ENCODE data around the gene WFDC9. TPM values are rescaled to one million over a fixed set of nuclear protein-coding genes. Genes with fewer than 3 reads are reported as not detected.
"Not testable (repeated sequence)": the region's sequence is repeated elsewhere in the genome, so short reads cannot be mapped to it uniquely, and the experiment has no call there.

WFDC9 gene
- total RNA-seq = not detected

- Mint-ChIP-seq H3K9me3 (peaks cover 2% of the 10 kb centered on the region), H3K27me3 (peaks cover 13% of the 10 kb centered on the region), H3K4me3 (no peak within 1 kb of the TSS), H3K4me1 (peaks cover 1% of the 10 kb centered on the region), H3K36me3 (no peaks in the 10 kb centered on the region), H3K27ac (no peak within 1 kb of the TSS)
- ATAC-seq (ENCODE audit: low read depth) (no peak), DNase-seq (no peak)
- POLR2A ChIA-PET = no interaction called here
Measured at GRCh38 chr20:45631184-45631583, at the start of gene WFDC9. Gene WFDC9, minus strand, starts transcription at chr20:45631284. Its CDS starts 21,103 bp downstream, at chr20:45610181.

DNA sequence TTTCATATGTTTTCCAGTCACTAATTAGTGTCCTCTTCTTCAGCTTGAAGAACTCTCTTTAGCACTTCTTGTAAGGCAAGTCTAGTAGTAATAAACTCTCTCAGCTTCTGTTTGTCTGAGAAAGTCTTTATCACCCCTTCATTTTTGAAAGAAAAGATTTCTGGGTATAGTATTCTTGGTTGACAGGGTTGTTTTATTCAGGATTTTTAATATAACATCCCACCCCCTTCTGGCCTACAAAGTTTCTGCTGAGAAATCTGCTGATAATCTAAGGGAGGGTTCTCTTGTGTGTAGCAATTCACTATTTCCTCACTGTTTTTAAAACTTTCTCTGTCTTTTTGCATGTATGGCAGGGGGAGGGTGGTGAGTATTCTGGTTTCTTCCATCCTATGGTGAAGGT, 48.6 kb upstream of the WFDC9 start:
- H3K27me3 Mint-ChIP-seq = peaks cover 10% of the 10 kb centered on the region
- H3K27ac Mint-ChIP-seq = no peak overlapping the region
- H3K9me3 Mint-ChIP-seq = peaks cover 9% of the 10 kb centered on the region
- peaks cover 2% of the 10 kb centered on the region for H3K4me1 Mint-ChIP-seq
- POLR2A ChIA-PET = no interaction called here
- H3K4me3 Mint-ChIP-seq = no peak overlapping the region
- ATAC-seq (ENCODE audit: low read depth) (no peak), DNase-seq (no peak)
- no peaks in the 10 kb centered on the region for H3K36me3 Mint-ChIP-seq

DNA sequence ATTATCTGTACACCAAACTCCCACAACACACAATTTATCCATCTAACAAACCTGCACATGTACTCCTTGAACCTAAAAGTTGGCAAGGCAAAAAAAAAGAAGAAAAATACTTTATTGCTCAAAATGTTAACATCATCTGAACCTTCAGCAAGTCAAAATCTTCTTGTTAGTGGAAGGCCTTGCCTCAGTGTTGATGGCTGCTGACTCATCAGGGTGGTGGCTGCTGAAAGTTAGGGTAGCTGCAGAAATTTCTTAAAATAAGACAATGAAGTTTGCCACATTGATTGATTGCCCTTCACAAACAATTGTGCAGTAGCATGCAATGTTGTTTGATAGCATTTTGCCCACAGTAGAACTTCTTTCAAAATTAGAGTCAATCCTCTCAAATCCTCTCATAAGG, 41.7 kb upstream of the WFDC9 start:
- Mint-ChIP-seq H3K9me3 (peaks cover 2% of the 10 kb centered on the region), H3K36me3 (no peaks in the 10 kb centered on the region), H3K27me3 (peaks cover 26% of the 10 kb centered on the region), H3K4me3 (no peak overlapping the region), H3K4me1 (no peaks in the 10 kb centered on the region), H3K27ac (no peak overlapping the region)
- no peak for DNase-seq
- ATAC-seq (ENCODE audit: low read depth) = no peak
- POLR2A ChIA-PET = no interaction called here

GRCh38 chr20:45670139-45670538, 39.1 kb upstream of the WFDC9 start, which contains the start of gene WFDC11:
Gene WFDC11, minus strand, starts transcription at chr20:45670239. Its CDS starts 19,639 bp downstream, at chr20:45650600.
- ATAC-seq (ENCODE audit: low read depth) = no peak
- DNase-seq = no peak
- H3K27ac Mint-ChIP-seq = no peak within 1 kb of the TSS
- POLR2A ChIA-PET = no interaction called here
- H3K36me3 Mint-ChIP-seq = no peaks in the 10 kb centered on the region
- peaks cover 20% of the 10 kb centered on the region for H3K27me3 Mint-ChIP-seq
- no peaks in the 10 kb centered on the region for H3K4me1 Mint-ChIP-seq
- H3K4me3 Mint-ChIP-seq = no peak within 1 kb of the TSS
- peaks cover 2% of the 10 kb centered on the region for H3K9me3 Mint-ChIP-seq

DNA sequence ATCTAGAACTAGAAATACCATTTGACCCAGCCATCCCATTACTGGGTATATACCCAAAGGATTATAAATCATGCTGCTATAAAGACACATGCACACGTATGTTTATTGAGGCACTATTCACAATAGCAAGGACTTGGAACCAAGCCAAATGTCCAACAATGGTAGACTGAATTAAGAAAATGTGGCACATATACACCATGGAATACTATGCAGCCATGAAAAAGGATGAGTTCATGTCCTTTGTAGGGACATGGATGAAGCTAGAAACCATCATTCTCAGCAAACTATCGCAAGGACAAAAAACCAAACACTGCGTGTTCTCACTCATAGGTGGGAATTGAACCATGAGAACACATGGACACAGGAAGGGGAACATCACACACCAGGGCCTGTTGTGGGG, 26.0 kb upstream of the WFDC9 start:
- H3K4me3 Mint-ChIP-seq; DNase-seq; H3K9me3 Mint-ChIP-seq; H3K4me1 Mint-ChIP-seq; ATAC-seq (ENCODE audit: low read depth); POLR2A ChIA-PET; H3K36me3 Mint-ChIP-seq; H3K27ac Mint-ChIP-seq: not testable (repeated sequence)
- peaks cover 13% of the 10 kb centered on the region for H3K27me3 Mint-ChIP-seq

DNA sequence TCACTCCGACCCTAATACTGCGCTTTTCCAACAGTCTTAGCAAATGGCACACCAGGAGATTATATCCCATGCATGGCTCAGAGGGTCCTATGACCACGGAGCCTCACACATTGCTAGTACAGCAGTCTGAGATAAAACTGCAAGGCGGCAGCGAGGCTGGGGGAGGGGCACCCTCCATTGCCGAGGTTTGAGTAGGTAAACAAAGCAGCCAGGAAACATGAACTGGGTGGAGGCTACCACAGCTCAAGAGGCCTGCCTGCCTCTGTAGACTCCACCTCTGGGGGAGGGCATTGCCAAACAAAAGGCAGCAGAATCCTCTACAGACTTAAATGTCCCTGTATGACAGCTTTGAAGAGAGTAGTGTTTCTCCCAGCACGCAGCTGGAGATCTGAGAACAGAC, 20.6 kb upstream of the WFDC9 start:
- H3K36me3 Mint-ChIP-seq; H3K4me3 Mint-ChIP-seq; ATAC-seq (ENCODE audit: low read depth); H3K27ac Mint-ChIP-seq; POLR2A ChIA-PET; H3K9me3 Mint-ChIP-seq; DNase-seq; H3K4me1 Mint-ChIP-seq: not testable (repeated sequence)
- peaks cover 18% of the 10 kb centered on the region for H3K27me3 Mint-ChIP-seq

DNA sequence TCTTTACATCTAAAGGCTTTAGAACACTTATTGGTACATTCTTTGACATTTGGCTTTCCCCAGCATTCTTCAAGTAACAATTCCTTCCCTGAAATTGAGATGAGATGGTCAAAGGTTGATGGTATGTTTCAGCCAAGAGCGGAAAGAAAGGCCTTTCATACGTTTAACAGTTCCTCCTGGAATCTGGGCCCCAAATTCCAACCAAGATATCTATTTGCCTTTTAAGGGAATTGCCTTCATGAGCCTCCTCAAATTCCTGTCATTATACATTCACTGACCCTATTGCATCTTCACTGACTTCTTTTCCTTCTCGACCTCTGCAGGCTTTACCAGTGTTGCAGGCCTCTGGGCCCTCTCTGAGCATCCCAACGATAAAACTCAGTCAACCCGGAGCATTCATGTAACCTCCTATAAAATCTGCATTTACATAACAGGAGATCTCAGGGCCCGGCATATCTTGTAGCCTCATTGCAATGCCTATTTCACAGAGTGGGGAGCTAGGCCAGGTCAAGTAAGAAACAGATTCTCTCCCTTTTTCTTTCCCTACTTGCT, 18.3 kb upstream of the WFDC9 start:
- POLR2A ChIA-PET = no interaction called here
- ATAC-seq (ENCODE audit: low read depth) (no peak), DNase-seq (no peak)
- Mint-ChIP-seq H3K27me3 (peaks cover 15% of the 10 kb centered on the region), H3K27ac (no peak overlapping the region), H3K9me3 (no peaks in the 10 kb centered on the region), H3K4me3 (no peak overlapping the region), H3K4me1 (no peaks in the 10 kb centered on the region), H3K36me3 (no peaks in the 10 kb centered on the region)

DNA sequence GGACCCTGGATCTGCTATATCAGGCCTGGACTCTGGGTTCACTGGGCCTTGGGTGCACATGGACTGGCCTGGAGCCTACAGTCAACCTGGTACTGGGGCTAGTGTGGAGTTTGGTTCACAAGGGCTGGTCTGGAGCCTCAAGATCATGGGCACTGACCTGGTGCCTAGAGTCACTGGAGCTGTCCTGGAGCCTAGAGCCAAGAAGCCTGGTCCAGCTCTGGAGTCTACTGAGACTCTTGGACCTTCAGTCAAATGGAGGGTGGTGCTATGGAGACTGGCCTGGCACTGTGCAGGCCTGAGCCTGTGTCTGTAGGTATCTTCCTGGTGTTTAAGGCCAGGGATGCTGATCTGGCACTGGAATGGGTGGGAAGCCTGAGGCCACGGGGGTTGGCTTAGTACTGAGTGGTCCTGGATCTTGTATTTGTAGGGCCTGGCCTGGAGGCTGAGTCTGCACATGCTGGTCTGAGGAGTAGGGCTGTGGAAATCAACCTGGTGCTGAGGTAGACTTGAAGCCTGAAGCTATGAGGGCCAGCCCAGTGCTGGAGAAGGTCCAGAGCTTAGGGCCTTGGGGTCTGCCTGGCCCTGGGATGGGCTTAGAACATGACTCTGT, 16.5 kb upstream of the WFDC9 start:
- POLR2A ChIA-PET = no interaction called here
- Mint-ChIP-seq H3K36me3 (no peaks in the 10 kb centered on the region), H3K9me3 (no peaks in the 10 kb centered on the region), H3K4me1 (no peaks in the 10 kb centered on the region), H3K27ac (no peak overlapping the region), H3K4me3 (no peak overlapping the region), H3K27me3 (peaks cover 10% of the 10 kb centered on the region)
- DNase-seq = no peak
- ATAC-seq (ENCODE audit: low read depth) = no peak

DNA sequence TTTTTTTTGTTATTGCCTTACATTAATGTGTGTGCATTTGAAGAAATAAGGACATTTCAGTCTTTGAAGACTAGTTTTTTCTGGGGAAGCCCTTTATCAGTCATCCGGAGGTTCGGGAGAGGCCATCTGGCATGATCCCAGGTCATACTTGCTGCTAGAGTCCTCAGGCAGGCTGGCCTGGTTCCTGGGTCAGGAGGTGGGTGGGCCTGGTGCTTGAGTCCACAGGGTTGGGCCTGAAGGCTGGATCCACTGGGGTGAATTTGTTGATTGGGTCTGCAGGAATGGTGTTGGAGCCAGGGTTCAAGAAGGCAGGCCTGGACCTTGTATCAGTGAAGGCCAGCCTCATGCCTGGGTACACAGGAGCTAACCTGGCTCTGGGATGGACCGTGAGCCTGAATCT, 15.8 kb upstream of the WFDC9 start:
- POLR2A ChIA-PET = no interaction called here
- no peak overlapping the region for H3K27ac Mint-ChIP-seq

GRCh38 chr20:45645869-45646268, 14.8 kb upstream of the WFDC9 start:
- H3K27ac Mint-ChIP-seq, H3K4me3 Mint-ChIP-seq: not testable (repeated sequence)

More for the DNA sequence above, 15.8 kb upstream of the WFDC9 start:
- peaks cover 11% of the 10 kb centered on the region for H3K27me3 Mint-ChIP-seq
- no peak for DNase-seq
- no peak overlapping the region for H3K4me3 Mint-ChIP-seq
- no peaks in the 10 kb centered on the region for H3K36me3 Mint-ChIP-seq
- H3K9me3 Mint-ChIP-seq = no peaks in the 10 kb centered on the region
- no peak for ATAC-seq (ENCODE audit: low read depth)
- no peaks in the 10 kb centered on the region for H3K4me1 Mint-ChIP-seq

DNA sequence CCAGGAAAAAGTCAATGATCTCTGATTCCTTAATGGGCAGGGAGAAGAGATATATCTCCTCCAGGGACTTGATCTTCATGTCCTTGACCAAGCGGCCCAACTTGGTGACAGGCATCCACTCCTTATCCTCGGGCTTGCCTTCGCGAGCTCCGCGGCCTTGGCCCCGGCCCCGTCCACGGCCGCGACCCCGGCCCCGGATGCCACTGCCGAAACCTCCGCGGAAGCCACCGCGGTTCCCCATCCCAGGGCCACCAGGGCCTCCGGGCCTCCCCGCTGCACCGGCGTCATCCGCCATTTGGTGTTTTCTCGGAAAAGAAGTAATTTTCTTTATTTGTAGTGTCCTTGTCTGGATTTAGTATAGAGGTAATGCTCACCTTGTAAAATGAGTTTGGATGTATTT, 10.0 kb upstream of the WFDC9 start:
- H3K9me3 Mint-ChIP-seq; POLR2A ChIA-PET; H3K4me1 Mint-ChIP-seq; H3K27ac Mint-ChIP-seq; H3K4me3 Mint-ChIP-seq; ATAC-seq (ENCODE audit: low read depth); DNase-seq; H3K36me3 Mint-ChIP-seq: not testable (repeated sequence)
- H3K27me3 Mint-ChIP-seq = peaks cover 12% of the 10 kb centered on the region

More at GRCh38 chr20:45645869-45646268, 14.8 kb upstream of the WFDC9 start:
- H3K36me3 Mint-ChIP-seq; H3K9me3 Mint-ChIP-seq; DNase-seq; H3K27me3 Mint-ChIP-seq; ATAC-seq (ENCODE audit: low read depth); H3K4me1 Mint-ChIP-seq; POLR2A ChIA-PET: not testable (repeated sequence)

GRCh38 chr20:45639687-45640086, 8.6 kb upstream of the WFDC9 start:
- no peaks in the 10 kb centered on the region for H3K4me1 Mint-ChIP-seq
- no peak for DNase-seq

GRCh38 chr20:45636513-45636912, 5.4 kb upstream of the WFDC9 start:
- Mint-ChIP-seq H3K27me3 (peaks cover 9% of the 10 kb centered on the region), H3K4me3 (no peak overlapping the region), H3K4me1 (no peaks in the 10 kb centered on the region), H3K36me3 (no peaks in the 10 kb centered on the region), H3K27ac (no peak overlapping the region), H3K9me3 (peaks cover 4% of the 10 kb centered on the region)
- POLR2A ChIA-PET = no interaction called here
- ATAC-seq (ENCODE audit: low read depth) (no peak), DNase-seq (no peak)

More at GRCh38 chr20:45639687-45640086, 8.6 kb upstream of the WFDC9 start:
- Mint-ChIP-seq H3K9me3 (peaks cover 1% of the 10 kb centered on the region), H3K4me3 (no peak overlapping the region), H3K27ac (no peak overlapping the region), H3K27me3 (peaks cover 13% of the 10 kb centered on the region), H3K36me3 (no peaks in the 10 kb centered on the region)
- no peak for ATAC-seq (ENCODE audit: low read depth)
- POLR2A ChIA-PET = no interaction called here

DNA sequence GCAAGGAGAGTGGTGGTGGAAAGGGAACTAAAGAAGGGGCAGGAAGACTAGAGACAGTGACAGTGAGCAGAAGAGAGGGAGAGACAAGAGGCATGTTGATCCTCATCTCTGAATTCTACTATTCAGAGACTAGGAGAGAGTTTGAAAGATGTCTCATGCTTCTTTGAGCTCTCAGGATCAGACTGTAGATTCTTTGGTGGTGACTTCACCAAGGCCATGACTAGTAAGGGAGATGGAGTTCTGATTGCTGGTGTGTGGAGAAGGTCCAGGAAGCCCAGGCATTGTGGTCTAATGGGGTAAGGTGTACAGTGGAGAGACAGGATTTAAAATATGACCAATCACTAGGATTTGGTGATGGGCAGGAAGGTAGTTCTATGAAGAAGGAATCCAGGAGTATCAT, 713 bp downstream of the WFDC9 start:
- POLR2A ChIA-PET = no interaction called here
- H3K9me3 Mint-ChIP-seq = peaks cover 2% of the 10 kb centered on the region
- DNase-seq (no peak), ATAC-seq (ENCODE audit: low read depth) (no peak)
- H3K27ac Mint-ChIP-seq = no peak overlapping the region
- peaks cover 11% of the 10 kb centered on the region for H3K27me3 Mint-ChIP-seq
- no peak overlapping the region for H3K4me3 Mint-ChIP-seq
- peaks cover 1% of the 10 kb centered on the region for H3K4me1 Mint-ChIP-seq
- no peaks in the 10 kb centered on the region for H3K36me3 Mint-ChIP-seq

Data from activated naive CD8-positive, alpha-beta T cell treated with anti-CD3 and anti-CD28 coated beads, Interleukin-2, amount 10 ng/mL, durations not matched to agents 7 days and 5 days (primary cell).